Measurements from ENCODE around the gene SLC25A45.

SLC25A45 gene

GRCh38 chr11:65366340-65366773, 16.1 kb downstream of the SLC25A45 start:
- no peaks in the 10 kb centered on the region for H3K27me3 ChIP-seq (ENCODE audit: control insufficient read depth in 5 of 5, insufficient read depth in 4 of 5, low read length in 5 of 5)
- H3K9ac ChIP-seq (ENCODE audit: low read length in 5 of 5): no peak overlapping the region
- peaks cover 0 to 3% (median 2%) of the 10 kb centered on the region in 5 donors for H3K4me1 ChIP-seq (ENCODE audit: control insufficient read depth in 5 of 5, insufficient read depth in 5 of 5, low read length in 5 of 5)
- no peak overlapping the region for H3K4me3 ChIP-seq (ENCODE audit: low read depth in 1 of 5, low read length in 5 of 5)
- no peaks in the 10 kb centered on the region for H3K36me3 ChIP-seq (ENCODE audit: control insufficient read depth in 5 of 5, insufficient read depth in 5 of 5, low read length in 5 of 5)
- no peak overlapping the region for H3K27ac ChIP-seq (ENCODE audit: low read depth, low read length)
- H3K9me3 ChIP-seq (ENCODE audit: control insufficient read depth in 5 of 5, low read length in 5 of 5): no peaks in the 10 kb centered on the region

GRCh38 chr11:65363770-65364169, 18.7 kb downstream of the SLC25A45 start:
- no peak overlapping the region for H3K9ac ChIP-seq (ENCODE audit: low read length in 5 of 5)
- H3K4me1 ChIP-seq (ENCODE audit: control insufficient read depth in 5 of 5, insufficient read depth in 5 of 5, low read length in 5 of 5): peaks cover 0 to 3% (median 0%) of the 10 kb centered on the region in 5 donors
- no peak overlapping the region for H3K4me3 ChIP-seq (ENCODE audit: low read depth in 1 of 5, low read length in 5 of 5)
- H3K36me3 ChIP-seq (ENCODE audit: control insufficient read depth in 5 of 5, insufficient read depth in 5 of 5, low read length in 5 of 5): no peaks in the 10 kb centered on the region
- H3K27ac ChIP-seq (ENCODE audit: low read depth, low read length): no peak overlapping the region
- no peaks in the 10 kb centered on the region for H3K9me3 ChIP-seq (ENCODE audit: control insufficient read depth in 5 of 5, low read length in 5 of 5)
- H3K27me3 ChIP-seq (ENCODE audit: control insufficient read depth in 5 of 5, insufficient read depth in 4 of 5, low read length in 5 of 5): no peaks in the 10 kb centered on the region

GRCh38 chr11:65362966-65363365, 19.5 kb downstream of the SLC25A45 start:
- Histone ChIP-seq H3K36me3 (ENCODE audit: control insufficient read depth in 5 of 5, insufficient read depth in 5 of 5, low read length in 5 of 5) (no peaks in the 10 kb centered on the region), H3K4me3 (ENCODE audit: low read depth in 1 of 5, low read length in 5 of 5) (no peak overlapping the region), H3K9ac (ENCODE audit: low read length in 5 of 5) (no peak overlapping the region), H3K27me3 (ENCODE audit: control insufficient read depth in 5 of 5, insufficient read depth in 4 of 5, low read length in 5 of 5) (no peaks in the 10 kb centered on the region), H3K9me3 (ENCODE audit: control insufficient read depth in 5 of 5, low read length in 5 of 5) (no peaks in the 10 kb centered on the region), H3K27ac (ENCODE audit: low read depth, low read length) (no peak overlapping the region), H3K4me1 (ENCODE audit: control insufficient read depth in 5 of 5, insufficient read depth in 5 of 5, low read length in 5 of 5) (peaks cover 0 to 3% (median 0%) of the 10 kb centered on the region in 5 donors)

- Histone ChIP-seq H3K9ac (ENCODE audit: low read length in 5 of 5) (no peak overlapping the region), H3K4me3 (ENCODE audit: low read depth in 1 of 5, low read length in 5 of 5) (no peak overlapping the region), H3K4me1 (ENCODE audit: control insufficient read depth in 5 of 5, insufficient read depth in 5 of 5, low read length in 5 of 5) (peaks cover 0 to 3% (median 0%) of the 10 kb centered on the region in 5 donors), H3K36me3 (ENCODE audit: control insufficient read depth in 5 of 5, insufficient read depth in 5 of 5, low read length in 5 of 5) (no peaks in the 10 kb centered on the region), H3K27ac (ENCODE audit: low read depth, low read length) (no peak overlapping the region), H3K27me3 (ENCODE audit: control insufficient read depth in 5 of 5, insufficient read depth in 4 of 5, low read length in 5 of 5) (no peaks in the 10 kb centered on the region), H3K9me3 (ENCODE audit: control insufficient read depth in 5 of 5, low read length in 5 of 5) (no peaks in the 10 kb centered on the region)
Observed at GRCh38 chr11:65362320-65362931, 20.0 kb downstream of the SLC25A45 start.

GRCh38 chr11:65357856-65358356, 24.5 kb downstream of the SLC25A45 start:
- Histone ChIP-seq H3K4me1 (ENCODE audit: control insufficient read depth in 5 of 5, insufficient read depth in 5 of 5, low read length in 5 of 5) (peaks cover 6 to 25% (median 23%) of the 10 kb centered on the region in 5 donors), H3K27ac (ENCODE audit: low read depth, low read length) (no peak overlapping the region), H3K9ac (ENCODE audit: low read length in 5 of 5) (no peak overlapping the region), H3K36me3 (ENCODE audit: control insufficient read depth in 5 of 5, insufficient read depth in 5 of 5, low read length in 5 of 5) (no peaks in the 10 kb centered on the region), H3K27me3 (ENCODE audit: control insufficient read depth in 5 of 5, insufficient read depth in 4 of 5, low read length in 5 of 5) (peaks cover 7 to 16% (median 8%) of the 10 kb centered on the region in 5 donors), H3K9me3 (ENCODE audit: control insufficient read depth in 5 of 5, low read length in 5 of 5) (no peaks in the 10 kb centered on the region), H3K4me3 (ENCODE audit: low read depth in 1 of 5, low read length in 5 of 5) (no peak overlapping the region)

GRCh38 chr11:65356394-65356972, 26.0 kb downstream of the SLC25A45 start:
- Histone ChIP-seq H3K27me3 (ENCODE audit: control insufficient read depth in 5 of 5, insufficient read depth in 4 of 5, low read length in 5 of 5) (peaks cover 7 to 16% (median 8%) of the 10 kb centered on the region in 5 donors), H3K36me3 (ENCODE audit: control insufficient read depth in 5 of 5, insufficient read depth in 5 of 5, low read length in 5 of 5) (peaks cover 0 to 13% (median 12%) of the 10 kb centered on the region in 5 donors), H3K4me3 (ENCODE audit: low read depth in 1 of 5, low read length in 5 of 5) (no peak overlapping the region), H3K9ac (ENCODE audit: low read length in 5 of 5) (no peak overlapping the region), H3K9me3 (ENCODE audit: control insufficient read depth in 5 of 5, low read length in 5 of 5) (no peaks in the 10 kb centered on the region), H3K27ac (ENCODE audit: low read depth, low read length) (no peak overlapping the region), H3K4me1 (ENCODE audit: control insufficient read depth in 5 of 5, insufficient read depth in 5 of 5, low read length in 5 of 5) (peaks cover 6 to 25% (median 23%) of the 10 kb centered on the region in 5 donors)

- H3K27me3 ChIP-seq (ENCODE audit: control insufficient read depth in 5 of 5, insufficient read depth in 4 of 5, low read length in 5 of 5): peaks cover 7 to 16% (median 8%) of the 10 kb centered on the region in 5 donors
- peaks cover 6 to 25% (median 23%) of the 10 kb centered on the region in 5 donors for H3K4me1 ChIP-seq (ENCODE audit: control insufficient read depth in 5 of 5, insufficient read depth in 5 of 5, low read length in 5 of 5)
- no peaks in the 10 kb centered on the region for H3K9me3 ChIP-seq (ENCODE audit: control insufficient read depth in 5 of 5, low read length in 5 of 5)
- peaks cover 0 to 19% (median 18%) of the 10 kb centered on the region in 5 donors for H3K36me3 ChIP-seq (ENCODE audit: control insufficient read depth in 5 of 5, insufficient read depth in 5 of 5, low read length in 5 of 5)
- H3K4me3 ChIP-seq (ENCODE audit: low read depth in 1 of 5, low read length in 5 of 5): peak overlapping the region in 4 of 5 donors; percentile 30 to 74 (median 42)
- H3K27ac ChIP-seq (ENCODE audit: low read depth, low read length): no peak overlapping the region
- peak overlapping the region in 1 of 5 donors; percentile 28 for H3K9ac ChIP-seq (ENCODE audit: low read length in 5 of 5)
Observed at GRCh38 chr11:65355776-65356393, 26.6 kb downstream of the SLC25A45 start.

GRCh38 chr11:65355013-65355775, 27.3 kb downstream of the SLC25A45 start:
- Histone ChIP-seq H3K9me3 (ENCODE audit: control insufficient read depth in 5 of 5, low read length in 5 of 5) (no peaks in the 10 kb centered on the region), H3K4me3 (ENCODE audit: low read depth in 1 of 5, low read length in 5 of 5) (peak overlapping the region in 4 of 5 donors; percentile 44 to 74 (median 64)), H3K9ac (ENCODE audit: low read length in 5 of 5) (peak overlapping the region in 3 of 5 donors; percentile 57 to 72 (median 59)), H3K4me1 (ENCODE audit: control insufficient read depth in 5 of 5, insufficient read depth in 5 of 5, low read length in 5 of 5) (peaks cover 6 to 25% (median 23%) of the 10 kb centered on the region in 5 donors), H3K36me3 (ENCODE audit: control insufficient read depth in 5 of 5, insufficient read depth in 5 of 5, low read length in 5 of 5) (peaks cover 0 to 26% (median 24%) of the 10 kb centered on the region in 5 donors), H3K27me3 (ENCODE audit: control insufficient read depth in 5 of 5, insufficient read depth in 4 of 5, low read length in 5 of 5) (peaks cover 7 to 16% (median 8%) of the 10 kb centered on the region in 5 donors), H3K27ac (ENCODE audit: low read depth, low read length) (no peak overlapping the region)

- H3K9ac ChIP-seq (ENCODE audit: low read length in 5 of 5): peak within 1 kb of the TSS in 3 of 5 donors; percentile 57 to 72 (median 67)
- H3K36me3 ChIP-seq (ENCODE audit: control insufficient read depth in 5 of 5, insufficient read depth in 5 of 5, low read length in 5 of 5): peaks cover 3 to 33% (median 30%) of the 10 kb centered on the region in 5 donors
- H3K27ac ChIP-seq (ENCODE audit: low read depth, low read length): no peak within 1 kb of the TSS
- H3K4me1 ChIP-seq (ENCODE audit: control insufficient read depth in 5 of 5, insufficient read depth in 5 of 5, low read length in 5 of 5): peaks cover 6 to 25% (median 23%) of the 10 kb centered on the region in 5 donors
- peaks cover 7 to 16% (median 8%) of the 10 kb centered on the region in 5 donors for H3K27me3 ChIP-seq (ENCODE audit: control insufficient read depth in 5 of 5, insufficient read depth in 4 of 5, low read length in 5 of 5)
- no peaks in the 10 kb centered on the region for H3K9me3 ChIP-seq (ENCODE audit: control insufficient read depth in 5 of 5, low read length in 5 of 5)
- H3K4me3 ChIP-seq (ENCODE audit: low read depth in 1 of 5, low read length in 5 of 5): peak within 1 kb of the TSS; percentile 65 to 79 (median 76)
Observed at GRCh38 chr11:65354265-65355012, 28.0 kb downstream of the SLC25A45 start, which contains the start of gene TIGD3. Gene TIGD3, plus strand, starts transcription at chr11:65354751. Its CDS starts 1,058 bp downstream, at chr11:65355809.

Measured in subcutaneous abdominal adipose tissue (tissue), 5 donors.